ENCODE results near the gene SUSD4.

Gene SUSD4

DNA sequence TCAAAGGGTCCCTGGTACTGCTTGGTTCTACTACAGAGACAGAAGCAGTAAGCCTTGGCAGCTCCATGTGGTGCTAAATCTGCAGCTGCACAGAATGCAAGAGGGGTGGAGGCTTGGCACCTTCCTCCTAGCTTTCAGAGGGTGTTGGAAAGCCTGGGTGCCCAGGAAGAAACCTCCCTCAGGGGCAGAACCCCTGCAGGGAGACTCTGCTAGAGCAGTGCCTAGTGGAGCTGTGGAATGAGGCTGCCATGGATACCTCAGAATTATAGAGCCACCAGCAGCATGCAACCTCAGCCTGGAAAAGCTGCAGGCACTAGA is 144.7 kb downstream of the SUSD4 start:
- Histone ChIP-seq H3K9me3 (ENCODE audit: insufficient read depth, low read depth, low read length) (peaks cover 11% of the 10 kb centered on the region), H3K27ac (ENCODE audit: low read depth, low read length) (no peak overlapping the region), H3K27me3 (ENCODE audit: insufficient read depth, low read length) (no peaks in the 10 kb centered on the region), H3K36me3 (ENCODE audit: insufficient read depth, low read length) (no peaks in the 10 kb centered on the region), H3K9ac (ENCODE audit: low read depth, low read length) (no peak overlapping the region), H3K4me1 (ENCODE audit: insufficient read depth, low read length) (no peaks in the 10 kb centered on the region), H3K4me3 (ENCODE audit: low read length) (no peak overlapping the region)

DNA sequence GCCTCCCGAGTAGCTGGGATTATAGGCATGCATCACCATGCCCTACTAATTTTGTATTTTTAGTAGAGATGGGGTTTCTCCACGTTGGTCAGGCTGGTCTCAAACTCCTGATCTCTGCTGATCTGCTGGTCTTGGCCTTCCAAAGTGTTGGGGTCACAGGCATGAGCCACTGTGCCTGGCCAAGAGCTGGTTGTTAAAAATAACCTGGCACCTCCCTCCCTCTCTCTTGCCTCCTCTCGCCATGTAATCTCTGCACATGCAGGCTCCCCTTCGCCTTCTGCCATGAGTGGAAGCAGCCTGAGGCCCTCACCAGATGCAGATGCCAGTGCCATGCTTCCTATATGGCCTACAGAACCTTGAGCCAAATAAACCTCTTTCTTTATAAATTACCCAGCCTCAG is 146.2 kb downstream of the SUSD4 start:
- Histone ChIP-seq H3K27ac (ENCODE audit: low read depth, low read length) (no peak overlapping the region), H3K9ac (ENCODE audit: low read depth, low read length) (no peak overlapping the region), H3K4me3 (ENCODE audit: low read length) (no peak overlapping the region), H3K27me3 (ENCODE audit: insufficient read depth, low read length) (no peaks in the 10 kb centered on the region), H3K4me1 (ENCODE audit: insufficient read depth, low read length) (no peaks in the 10 kb centered on the region), H3K9me3 (ENCODE audit: insufficient read depth, low read depth, low read length) (peaks cover 11% of the 10 kb centered on the region), H3K36me3 (ENCODE audit: insufficient read depth, low read length) (no peaks in the 10 kb centered on the region)
- WGBS: 89% methylated on average over 4 of the region's 4 CpGs

DNA sequence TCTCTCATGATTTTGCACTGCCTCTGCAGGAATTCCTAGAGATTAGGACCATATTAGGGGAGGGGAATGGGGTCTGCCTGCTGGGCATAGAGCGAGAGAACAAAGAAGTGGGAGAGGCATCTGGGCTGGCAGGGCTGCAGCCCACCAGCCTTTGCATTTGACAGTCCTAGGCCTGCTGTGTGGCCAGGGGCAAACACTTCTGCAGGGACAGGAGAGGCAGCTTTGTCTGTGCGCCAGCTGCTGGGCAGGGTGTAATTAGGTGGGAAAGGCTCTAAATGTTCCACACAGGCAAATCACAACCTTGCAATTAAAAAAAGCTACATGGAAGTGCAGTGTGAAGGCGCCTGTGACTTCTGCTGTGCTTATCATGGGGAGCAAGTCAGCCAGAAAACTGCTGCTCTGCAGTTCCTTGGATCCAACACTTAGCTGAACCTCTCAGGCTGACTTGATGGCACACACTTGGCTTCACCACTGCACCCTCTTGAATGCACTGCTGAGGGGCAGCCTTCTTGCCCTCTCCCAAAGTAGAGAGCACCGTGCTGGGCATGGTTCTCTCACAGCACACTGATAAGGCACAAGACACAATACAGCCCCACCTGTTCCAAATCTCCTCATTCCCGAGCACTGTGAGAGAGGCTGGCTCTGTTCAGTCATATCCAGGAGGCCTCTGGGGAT is 147.3 kb downstream of the SUSD4 start:
- H3K27me3 ChIP-seq (ENCODE audit: insufficient read depth, low read length): no peaks in the 10 kb centered on the region
- no peak overlapping the region for H3K9ac ChIP-seq (ENCODE audit: low read depth, low read length)
- H3K4me1 ChIP-seq (ENCODE audit: insufficient read depth, low read length): no peaks in the 10 kb centered on the region
- H3K4me3 ChIP-seq (ENCODE audit: low read length): no peak overlapping the region
- 86% methylated on average over 5 of the region's 5 CpGs for WGBS
- no peak overlapping the region for H3K27ac ChIP-seq (ENCODE audit: low read depth, low read length)
- no peaks in the 10 kb centered on the region for H3K36me3 ChIP-seq (ENCODE audit: insufficient read depth, low read length)
- H3K9me3 ChIP-seq (ENCODE audit: insufficient read depth, low read depth, low read length): peaks cover 11% of the 10 kb centered on the region

DNA sequence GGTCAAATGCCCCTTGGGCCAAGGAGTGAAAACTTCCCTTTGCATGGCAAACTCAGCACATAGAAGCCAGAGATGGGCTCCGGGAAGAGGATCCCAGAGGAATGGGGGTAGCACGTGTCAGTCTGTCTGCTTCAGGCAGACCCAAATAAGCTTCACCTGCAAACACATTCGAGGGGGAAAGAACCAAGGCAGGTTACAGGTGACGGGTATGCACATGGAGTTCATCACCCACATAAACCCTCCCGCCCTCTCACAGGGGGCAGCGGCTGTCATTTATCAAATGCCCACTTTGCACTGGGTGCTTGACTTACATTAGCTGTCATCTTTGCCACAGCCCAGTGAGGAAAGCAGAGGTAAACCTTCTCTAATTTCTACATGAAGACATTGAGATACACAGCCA is 147.9 kb downstream of the SUSD4 start:
- WGBS: 90% methylated on average over 6 of the region's 6 CpGs

DNA sequence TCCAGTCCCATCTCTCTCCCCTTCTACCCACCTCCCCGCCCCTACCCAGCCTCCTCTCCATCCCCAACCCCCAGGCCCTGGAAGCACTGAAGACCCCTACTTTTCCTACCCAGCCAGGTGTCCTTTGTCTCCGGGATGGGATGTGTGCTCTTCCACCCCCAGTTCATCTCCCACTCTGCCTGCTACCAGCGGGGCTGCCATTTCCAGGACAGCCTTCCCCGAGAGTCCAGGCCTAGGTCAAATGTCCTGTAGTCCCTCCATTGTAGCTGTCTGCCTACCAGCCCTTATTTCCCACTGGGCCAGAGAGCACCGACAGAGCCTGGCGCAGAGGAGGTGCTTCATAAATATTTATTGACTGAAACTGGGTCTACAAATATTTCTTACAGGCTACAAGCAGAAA is 148.9 kb downstream of the SUSD4 start:
- H3K27ac ChIP-seq (ENCODE audit: low read depth, low read length): no peak overlapping the region
- no peaks in the 10 kb centered on the region for H3K4me1 ChIP-seq (ENCODE audit: insufficient read depth, low read length)
- H3K36me3 ChIP-seq (ENCODE audit: insufficient read depth, low read length): no peaks in the 10 kb centered on the region
- peaks cover 11% of the 10 kb centered on the region for H3K9me3 ChIP-seq (ENCODE audit: insufficient read depth, low read depth, low read length)
- no peaks in the 10 kb centered on the region for H3K27me3 ChIP-seq (ENCODE audit: insufficient read depth, low read length)
- WGBS: 93% methylated on average over 4 of the region's 6 CpGs
- no peak overlapping the region for H3K4me3 ChIP-seq (ENCODE audit: low read length)
- H3K9ac ChIP-seq (ENCODE audit: low read depth, low read length): no peak overlapping the region

More for the DNA sequence above, 147.9 kb downstream of the SUSD4 start:
- no peak overlapping the region for H3K9ac ChIP-seq (ENCODE audit: low read depth, low read length)
- no peaks in the 10 kb centered on the region for H3K36me3 ChIP-seq (ENCODE audit: insufficient read depth, low read length)
- H3K9me3 ChIP-seq (ENCODE audit: insufficient read depth, low read depth, low read length): peaks cover 11% of the 10 kb centered on the region
- no peak overlapping the region for H3K27ac ChIP-seq (ENCODE audit: low read depth, low read length)
- no peaks in the 10 kb centered on the region for H3K4me1 ChIP-seq (ENCODE audit: insufficient read depth, low read length)
- H3K4me3 ChIP-seq (ENCODE audit: low read length): no peak overlapping the region
- no peaks in the 10 kb centered on the region for H3K27me3 ChIP-seq (ENCODE audit: insufficient read depth, low read length)

DNA sequence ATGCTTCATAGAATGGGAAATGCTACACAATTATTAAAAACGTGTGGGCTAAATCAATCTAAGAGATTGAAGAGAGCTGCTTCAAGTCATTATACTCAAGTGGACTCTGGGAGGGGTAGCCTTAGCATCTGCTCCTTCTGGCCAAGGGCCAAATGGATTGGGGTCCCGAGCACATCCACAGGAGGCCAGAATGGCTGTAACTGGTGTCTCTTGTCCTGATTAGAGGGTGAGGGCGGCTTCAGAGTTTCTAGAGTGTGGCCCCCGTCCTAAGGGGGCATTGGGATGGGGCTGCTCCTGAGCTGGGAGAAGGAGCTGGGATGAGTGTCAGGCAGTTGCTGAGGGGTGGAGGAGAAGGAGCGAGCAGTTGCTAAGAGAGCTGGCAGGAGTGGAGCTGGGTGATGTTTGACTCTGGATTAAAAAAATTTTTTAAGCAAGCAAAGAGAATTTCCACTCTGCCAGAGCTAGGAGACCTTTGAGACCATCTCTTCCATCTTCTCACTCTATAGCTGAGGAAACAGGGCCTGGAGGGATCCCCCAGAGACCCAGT is 149.6 kb downstream of the SUSD4 start:
- Histone ChIP-seq H3K4me1 (ENCODE audit: insufficient read depth, low read length) (no peaks in the 10 kb centered on the region), H3K9me3 (ENCODE audit: insufficient read depth, low read depth, low read length) (peaks cover 8% of the 10 kb centered on the region), H3K36me3 (ENCODE audit: insufficient read depth, low read length) (no peaks in the 10 kb centered on the region), H3K9ac (ENCODE audit: low read depth, low read length) (no peak overlapping the region), H3K4me3 (ENCODE audit: low read length) (no peak overlapping the region), H3K27me3 (ENCODE audit: insufficient read depth, low read length) (no peaks in the 10 kb centered on the region), H3K27ac (ENCODE audit: low read depth, low read length) (no peak overlapping the region)
- 90% methylated on average over 5 of the region's 5 CpGs for WGBS

DNA sequence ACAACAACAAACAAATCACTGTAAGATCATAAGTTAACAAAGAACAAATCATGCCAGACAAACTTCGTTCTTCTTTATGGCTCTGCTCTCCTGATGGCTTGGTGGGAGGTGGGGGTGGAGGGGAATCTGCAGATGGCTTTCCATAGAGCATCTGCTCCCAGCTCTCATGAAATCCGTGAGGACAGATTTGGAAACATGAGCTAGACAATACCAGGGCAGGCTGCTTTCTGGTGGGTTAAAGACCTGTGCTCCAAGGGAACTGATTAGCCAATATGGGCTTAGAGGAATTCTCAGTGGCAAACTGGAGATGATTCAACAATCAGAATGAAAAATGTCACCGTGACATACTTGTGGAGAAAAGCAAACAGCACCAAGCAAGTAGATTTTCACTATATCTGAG is 151.5 kb downstream of the SUSD4 start:
- Histone ChIP-seq H3K9me3 (ENCODE audit: insufficient read depth, low read depth, low read length) (no peaks in the 10 kb centered on the region), H3K27ac (ENCODE audit: low read depth, low read length) (no peak overlapping the region), H3K4me3 (ENCODE audit: low read length) (no peak overlapping the region), H3K4me1 (ENCODE audit: insufficient read depth, low read length) (peaks cover 7% of the 10 kb centered on the region; the same call in 1 of the 2 replicates), H3K27me3 (ENCODE audit: insufficient read depth, low read length) (no peaks in the 10 kb centered on the region), H3K9ac (ENCODE audit: low read depth, low read length) (no peak overlapping the region), H3K36me3 (ENCODE audit: insufficient read depth, low read length) (no peaks in the 10 kb centered on the region)
- WGBS: 90% methylated on average over 3 of the region's 3 CpGs

DNA sequence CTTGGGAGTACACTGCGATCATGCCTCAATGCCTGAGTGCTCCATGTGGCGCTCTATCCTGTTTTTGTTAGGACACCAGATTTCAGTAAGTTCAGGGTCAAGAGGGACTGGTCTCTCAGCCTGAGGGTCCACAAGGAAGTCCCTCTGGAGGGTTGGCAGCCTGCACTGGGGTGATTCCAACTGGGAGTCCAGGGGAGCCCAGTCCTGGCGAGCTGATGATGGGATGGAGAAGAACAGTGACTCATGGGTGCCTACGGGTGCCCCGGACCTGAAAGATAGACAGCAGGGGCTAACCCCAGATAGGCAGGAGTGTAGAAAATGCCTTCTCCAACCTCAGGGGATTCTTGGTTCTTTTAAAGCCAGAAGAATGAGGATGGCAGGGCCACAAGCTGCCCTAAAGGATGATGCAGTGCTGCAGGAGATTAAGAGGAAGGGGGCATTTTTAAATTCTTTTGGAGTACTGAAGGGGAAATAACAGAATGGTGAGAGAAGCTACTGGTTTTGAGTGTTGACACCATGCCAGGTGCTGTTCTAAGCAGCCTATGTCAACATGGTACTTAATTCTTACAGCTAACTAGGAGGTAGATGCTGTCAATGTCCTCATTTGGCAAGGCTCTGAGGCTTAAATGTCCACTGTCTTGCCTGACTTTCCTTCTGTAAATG is 152.5 kb downstream of the SUSD4 start:
- Histone ChIP-seq H3K27me3 (ENCODE audit: insufficient read depth, low read length) (no peaks in the 10 kb centered on the region), H3K36me3 (ENCODE audit: insufficient read depth, low read length) (no peaks in the 10 kb centered on the region), H3K9ac (ENCODE audit: low read depth, low read length) (no peak overlapping the region), H3K27ac (ENCODE audit: low read depth, low read length) (no peak overlapping the region), H3K4me3 (ENCODE audit: low read length) (no peak overlapping the region), H3K4me1 (ENCODE audit: insufficient read depth, low read length) (peaks cover 7% of the 10 kb centered on the region; the same call in 1 of the 2 replicates), H3K9me3 (ENCODE audit: insufficient read depth, low read depth, low read length) (no peaks in the 10 kb centered on the region)
- WGBS: 89% methylated on average over 5 of the region's 5 CpGs

DNA sequence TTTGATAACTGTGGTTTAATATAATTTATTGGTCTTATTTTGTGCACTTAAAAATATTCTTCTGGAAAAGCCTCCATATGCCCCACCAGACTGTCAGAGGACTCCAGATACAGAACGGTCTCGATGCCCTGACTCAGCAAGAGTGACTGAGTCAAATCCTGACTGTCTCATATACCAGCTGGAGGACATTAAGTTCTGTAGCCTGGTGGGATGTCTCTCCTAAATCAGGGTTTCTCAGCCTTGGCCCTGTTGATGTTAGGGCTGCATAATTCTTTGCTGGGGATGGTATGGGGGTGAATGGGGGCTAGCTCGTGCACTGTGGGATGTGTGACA is 153.2 kb downstream of the SUSD4 start:
- 95% methylated on average over 3 of the region's 3 CpGs for WGBS
- H3K9me3 ChIP-seq (ENCODE audit: insufficient read depth, low read depth, low read length): no peaks in the 10 kb centered on the region
- H3K27ac ChIP-seq (ENCODE audit: low read depth, low read length): no peak overlapping the region
- H3K4me3 ChIP-seq (ENCODE audit: low read length): no peak overlapping the region
- H3K4me1 ChIP-seq (ENCODE audit: insufficient read depth, low read length): peaks cover 7% of the 10 kb centered on the region; the same call in 1 of the 2 replicates
- no peaks in the 10 kb centered on the region for H3K36me3 ChIP-seq (ENCODE audit: insufficient read depth, low read length)
- H3K9ac ChIP-seq (ENCODE audit: low read depth, low read length): no peak overlapping the region
- no peaks in the 10 kb centered on the region for H3K27me3 ChIP-seq (ENCODE audit: insufficient read depth, low read length)

DNA sequence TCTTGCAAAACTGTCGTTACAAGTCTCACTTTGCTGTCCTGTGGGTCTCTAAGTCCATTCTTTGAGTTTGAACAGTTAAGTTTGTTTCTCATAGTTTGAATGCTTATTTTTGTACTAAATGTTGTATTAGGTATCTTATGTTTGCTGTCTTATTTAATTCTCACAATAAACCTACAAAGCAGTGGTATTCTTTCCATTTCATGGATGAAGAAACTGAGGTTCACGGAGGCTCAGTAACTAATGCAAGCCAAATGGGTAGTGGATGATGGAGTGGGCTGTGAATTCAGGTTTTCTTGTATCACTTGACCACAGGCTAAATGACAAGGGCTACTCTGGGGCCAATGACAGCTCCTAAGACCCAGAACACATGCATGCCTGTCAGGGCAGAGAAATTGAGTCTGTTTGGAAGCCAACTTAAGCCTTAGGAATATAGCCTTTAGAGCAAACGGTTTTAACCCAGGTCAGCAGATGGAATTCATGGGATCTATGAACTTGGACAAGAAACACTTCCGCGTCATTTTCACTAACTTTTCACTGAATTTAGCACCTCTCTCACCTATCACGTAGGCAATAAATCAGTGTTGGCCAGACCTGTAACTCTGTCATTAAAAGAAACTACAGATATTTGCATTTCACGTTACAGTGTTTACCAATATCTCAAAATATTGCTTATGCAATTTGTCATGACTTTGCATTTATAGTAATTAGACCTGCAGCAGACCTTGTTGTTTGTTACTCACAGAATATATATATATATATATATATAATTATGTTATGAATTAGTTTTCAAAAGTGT is 153.8 kb downstream of the SUSD4 start:
- H3K4me1 ChIP-seq (ENCODE audit: insufficient read depth, low read length): peaks cover 7% of the 10 kb centered on the region; the same call in 1 of the 2 replicates
- H3K27ac ChIP-seq (ENCODE audit: low read depth, low read length): no peak overlapping the region
- no peaks in the 10 kb centered on the region for H3K36me3 ChIP-seq (ENCODE audit: insufficient read depth, low read length)
- 93% methylated on average over 7 of the region's 7 CpGs for WGBS
- no peaks in the 10 kb centered on the region for H3K27me3 ChIP-seq (ENCODE audit: insufficient read depth, low read length)
- no peak overlapping the region for H3K9ac ChIP-seq (ENCODE audit: low read depth, low read length)
- H3K4me3 ChIP-seq (ENCODE audit: low read length): no peak overlapping the region
- no peaks in the 10 kb centered on the region for H3K9me3 ChIP-seq (ENCODE audit: insufficient read depth, low read depth, low read length)

DNA sequence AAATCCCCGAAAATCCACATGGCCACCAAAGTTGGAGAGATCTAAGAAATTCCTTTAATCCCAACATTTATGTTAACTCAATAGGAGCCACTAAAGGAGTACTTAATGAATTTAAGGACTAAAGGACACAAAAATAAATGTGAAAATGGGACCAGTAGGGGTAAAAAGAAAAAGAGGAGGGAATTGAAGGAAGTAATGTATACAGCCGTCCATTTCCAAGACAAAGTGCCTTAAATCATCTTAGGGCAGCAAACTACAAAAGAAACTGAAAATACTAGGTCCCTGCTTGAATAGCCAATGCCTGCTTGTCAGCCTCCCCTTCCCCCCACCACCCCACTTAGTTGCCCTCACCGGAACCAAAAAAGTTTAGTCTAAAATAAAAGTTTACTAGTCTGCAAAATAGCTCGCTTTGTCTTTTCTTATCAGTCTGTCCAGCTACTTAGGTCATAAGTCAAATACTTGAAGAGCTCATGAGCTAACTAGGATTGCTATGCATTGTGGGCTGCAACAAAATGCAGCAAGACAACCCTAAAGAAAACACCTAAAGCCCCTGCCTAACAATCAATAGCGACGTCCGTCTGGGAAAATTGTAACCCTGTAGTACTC is 154.6 kb downstream of the SUSD4 start:
- peaks cover 7% of the 10 kb centered on the region; the same call in 1 of the 2 replicates for H3K4me1 ChIP-seq (ENCODE audit: insufficient read depth, low read length)
- 92% methylated on average over 7 of the region's 7 CpGs for WGBS

More for the DNA sequence above, 154.6 kb downstream of the SUSD4 start:
- Histone ChIP-seq H3K27ac (ENCODE audit: low read depth, low read length) (no peak overlapping the region), H3K9me3 (ENCODE audit: insufficient read depth, low read depth, low read length) (no peaks in the 10 kb centered on the region), H3K27me3 (ENCODE audit: insufficient read depth, low read length) (no peaks in the 10 kb centered on the region), H3K9ac (ENCODE audit: low read depth, low read length) (no peak overlapping the region), H3K36me3 (ENCODE audit: insufficient read depth, low read length) (no peaks in the 10 kb centered on the region), H3K4me3 (ENCODE audit: low read length) (no peak overlapping the region)

Data from HUES64 (cell line).